A673 (cell line): ENCODE data around the gene GDPD5. TPM values are rescaled to one million over a fixed set of nuclear protein-coding genes. Genes with fewer than 3 reads are reported as not detected.

Source experiments
- BruUV-seq: library from RNA; stranded (reverse); fragments of 400-500 nt; replicated peaks from 2 replicates; lab custom pipeline; 2021; lab: Mats Ljungman, UMichigan
- CTCF ChIA-PET: fragments of 300-600 bp; sonication (Branson Sonifier 250); formaldehyde crosslinking; loops from one replicate; lab custom pipeline; 2022; ENCODE audit warnings: antibody characterized with exemption; lab: Charles Lee
- POLR2A ChIA-PET: fragments of 300-600 bp; sonication (Branson Sonifier 250); formaldehyde crosslinking; loops from one replicate; lab custom pipeline; 2022; ENCODE audit warnings: antibody characterized with exemption; ENCODE audit not compliant: low non-redundant PET; lab: Charles Lee
- DNase-seq: peaks from one replicate; pipeline ENCODE4 v3.0.0-alpha.2; 2015; ENCODE audit warnings: low spot score
- H3K27ac ChIP-seq: fragments of 200-600 bp; sonication (generic); 2 replicates; pipeline ENCODE4 v1.5.1; 2016; ENCODE audit warnings: mixed run types, low read depth, mild to moderate bottlenecking, mixed read lengths, antibody characterized with exemption, low read length; ENCODE audit not compliant: poor library complexity, severe bottlenecking
- H3K27me3 ChIP-seq: fragments of 200-600 bp; sonication (generic); replicated peaks from 2 replicates; pipeline ENCODE4 v1.6.1; 2017; ENCODE audit warnings: mixed run types, low read depth, mild to moderate bottlenecking, mixed read lengths, antibody characterized with exemption, low read length; ENCODE audit not compliant: insufficient read depth, poor library complexity
- H3K36me3 ChIP-seq: fragments of 200-600 bp; sonication (generic); 2 replicates; pipeline ENCODE4 v1.6.1; 2016; ENCODE audit warnings: mixed run types, mild to moderate bottlenecking, mixed read lengths, antibody characterized with exemption, low read length; ENCODE audit not compliant: insufficient read depth, poor library complexity, severe bottlenecking
- H3K4me1 ChIP-seq: fragments of 200-600 bp; sonication (generic); 2 replicates; pipeline ENCODE4 v1.6.1; 2017; ENCODE audit warnings: mixed run types, mild to moderate bottlenecking, mixed read lengths, antibody characterized with exemption, low read length; ENCODE audit not compliant: insufficient read depth, poor library complexity, severe bottlenecking
- H3K4me3 ChIP-seq: fragments of 200-600 bp; sonication (generic); 2 replicates; pipeline ENCODE4 v1.5.1; 2016; ENCODE audit warnings: low read depth, mixed run types, mild to moderate bottlenecking, mixed read lengths, low read length; ENCODE audit not compliant: poor library complexity, severe bottlenecking
- H3K9me3 ChIP-seq: fragments of 200-600 bp; sonication (generic); 2 replicates; pipeline ENCODE4 v1.6.1; 2016; ENCODE audit warnings: mixed run types, low read depth, mild to moderate bottlenecking, mixed read lengths, antibody characterized with exemption, low read length; ENCODE audit not compliant: poor library complexity, severe bottlenecking
- CTCF ChIP-seq: fragments of 300-800, 200-600 bp; sonication (generic); conservative IDR thresholded peaks from 2 replicates; pipeline ENCODE4 v1.5.1; 2017; ENCODE audit warnings: low read depth, mild to moderate bottlenecking, antibody characterized with exemption, low read length, moderate library complexity, mixed read lengths
- EZH2 ChIP-seq: fragments of 200-600 bp; sonication (generic); IDR thresholded peaks from 2 replicates; pipeline ENCODE4 v1.6.1; 2017; ENCODE audit warnings: borderline replicate concordance, low read depth, mild to moderate bottlenecking, mixed read lengths, antibody characterized with exemption, low read length; ENCODE audit not compliant: poor library complexity, severe bottlenecking
- intact Hi-C: fragments of 100-400 bp; cut with micrococcal nuclease; formaldehyde crosslinking; loops from one replicate; pipeline ENCODE4 v1.10.0; 2022; ENCODE audit not compliant: unreplicated experiment
- total RNA-seq: library from RNA; stranded (reverse); gene quantifications from 2 replicates; pipeline ENCODE4 v1.2.3, GENCODE V29; 2021

Gene GDPD5
- total RNA-seq, 1 experiment from 2014 or later: 1.4 TPM

DNA sequence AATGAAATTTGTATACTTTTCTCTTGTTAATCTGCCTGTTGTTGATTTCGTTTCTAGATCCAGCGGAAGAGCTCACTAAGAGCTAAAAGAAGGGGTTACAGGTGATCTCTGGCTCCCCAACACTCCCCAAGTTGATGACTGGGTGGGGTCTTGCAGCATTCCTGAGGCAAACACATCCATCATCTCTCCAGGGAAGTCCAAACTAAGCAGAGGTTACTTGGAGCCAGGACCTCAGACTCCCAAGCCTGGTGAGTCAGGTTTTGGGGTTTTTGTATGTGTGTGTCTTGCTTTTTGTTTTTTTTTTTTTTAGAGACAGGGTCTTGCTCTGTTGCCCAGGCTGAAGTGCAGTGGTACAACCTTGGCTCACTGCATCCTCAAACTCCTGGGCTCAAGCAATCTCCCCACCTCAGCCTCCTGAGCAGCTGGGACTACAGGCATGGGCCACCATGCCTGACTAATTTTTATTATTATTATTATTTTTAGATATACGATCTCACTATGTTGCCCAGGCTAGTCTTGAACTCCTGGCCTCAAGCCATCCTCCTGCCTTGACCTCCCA, 137.9 kb downstream of the GDPD5 start:
- H3K27ac ChIP-seq: no peak overlapping the region
- ChIA-PET CTCF (interaction anchor here (0.7 to 1.0 kb wide), 5 partner anchors 10 to 144 kb away, joined by 3 to 8 read pairs (median 3); partner anchors contain the start of gene ARRB1), POLR2A (no interaction called here)
- no peaks in the 10 kb centered on the region for H3K9me3 ChIP-seq
- no TSS peak for BruUV-seq
- DNase-seq: no peak
- intact Hi-C loops: loop anchor here (1.0 kb wide), 1 partner anchor 144 kb away; no protein-coding TSS in a partner anchor
- no peak for TF ChIP-seq CTCF
- TF ChIP-seq EZH2: no peak
- no peaks in the 10 kb centered on the region for H3K36me3 ChIP-seq
- no peaks in the 10 kb centered on the region for H3K27me3 ChIP-seq
- no peaks in the 10 kb centered on the region for H3K4me1 ChIP-seq
- H3K4me3 ChIP-seq: no peak overlapping the region

- BruUV-seq: no TSS peak
Observed at GRCh38 chr11:75386942-75387630, 138.7 kb downstream of the GDPD5 start.

More at GRCh38 chr11:75386942-75387630, 138.7 kb downstream of the GDPD5 start:
- intact Hi-C loops: no loop called here
- Histone ChIP-seq H3K4me3 (no peak overlapping the region), H3K4me1 (no peaks in the 10 kb centered on the region), H3K9me3 (no peaks in the 10 kb centered on the region), H3K27me3 (no peaks in the 10 kb centered on the region), H3K27ac (no peak overlapping the region), H3K36me3 (no peaks in the 10 kb centered on the region)
- DNase-seq: no peak
- no peak for TF ChIP-seq EZH2
- TF ChIP-seq CTCF: no peak
- ChIA-PET POLR2A (no interaction called here), CTCF (interaction anchor here (0.7 kb wide), 1 partner anchor 35 kb away, joined by 8 read pairs; the partner anchor contains the start of gene ARRB1)

Other genes starting within 250 kb of the GDPD5 start
- gene ARRB1, start 174.3 kb downstream of the GDPD5 start, total RNA-seq: 37.8 and 62.0 TPM in 2 replicates
- gene RPS3, start 126.4 kb downstream of the GDPD5 start, total RNA-seq: 2,875 and 2,961 TPM in 2 replicates
- 0.88 and 1.1 TPM in 2 replicates for gene KLHL35, start 92.7 kb downstream of the GDPD5 start, total RNA-seq
- 264 and 268 TPM in 2 replicates for gene SERPINH1, start 36.3 kb upstream of the GDPD5 start, total RNA-seq
- 0.24 TPM in 1 of 2 replicates, not detected in the other for gene MAP6, start 143.1 kb upstream of the GDPD5 start, total RNA-seq
- not detected in 2 replicates for gene MOGAT2, start 191.9 kb upstream of the GDPD5 start, total RNA-seq
- gene DGAT2, start 242.8 kb upstream of the GDPD5 start, total RNA-seq: 3.7 and 4.1 TPM in 2 replicates